Fibroblast of upper back skin (primary cell): ENCODE data around the gene OR1F1.
"Not testable (repeated sequence)": the region's sequence is repeated elsewhere in the genome, so short reads cannot be mapped to it uniquely, and the experiment has no call there.

Experiments used
- DNase-seq: peaks from one replicate; pipeline ENCODE4 v3.0.0-alpha.2; 2013

Gene OR1F1

GRCh38 chr16:3175157-3176093 lies 12.6 kb upstream of the OR1F1 start:
- no peak for DNase-seq

- DNase-seq = no peak
These were observed 8.4 kb upstream of the OR1F1 start for GRCh38 chr16:3179651-3180050.

- no peak for DNase-seq
These were observed 7.5 kb upstream of the OR1F1 start for GRCh38 chr16:3180445-3180878.

GRCh38 chr16:3182293-3182607 lies 5.8 kb upstream of the OR1F1 start:
- DNase-seq = not testable (repeated sequence)

GRCh38 chr16:3182608-3183444 lies 5.2 kb upstream of the OR1F1 start:
- peak; percentile 66 for DNase-seq

- DNase-seq = no peak
These were observed 4.4 kb upstream of the OR1F1 start for GRCh38 chr16:3183445-3184139.

GRCh38 chr16:3186946-3187690 lies 886 bp upstream of the OR1F1 start:
- no peak for DNase-seq

GRCh38 chr16:3188675-3188924 lies 596 bp downstream of the OR1F1 start:
- no peak for DNase-seq

- DNase-seq = peak; percentile 69
These were observed 1.2 kb downstream of the OR1F1 start for GRCh38 chr16:3188925-3189825.

GRCh38 chr16:3189869-3190268 lies 1.9 kb downstream of the OR1F1 start:
- no peak for DNase-seq

GRCh38 chr16:3190949-3191353 lies 2.9 kb downstream of the OR1F1 start:
- no peak for DNase-seq

GRCh38 chr16:3192476-3193019 lies 4.5 kb downstream of the OR1F1 start:
- no peak for DNase-seq

- DNase-seq = no peak
These were observed 5.5 kb downstream of the OR1F1 start for GRCh38 chr16:3193221-3194212.

- no peak for DNase-seq
These were observed 6.8 kb downstream of the OR1F1 start for GRCh38 chr16:3194792-3195191.

GRCh38 chr16:3195975-3196374 lies 8.0 kb downstream of the OR1F1 start:
- DNase-seq = no peak

GRCh38 chr16:3197694-3198333 lies 9.8 kb downstream of the OR1F1 start:
- not testable (repeated sequence) for DNase-seq

- DNase-seq = no peak
These were observed 10.5 kb downstream of the OR1F1 start for GRCh38 chr16:3198334-3199072.

- no peak for DNase-seq
These were observed 15.0 kb downstream of the OR1F1 start for GRCh38 chr16:3202903-3203539.
